H1 (cell line): ENCODE results near the gene UBQLN1.

Experiments
- CEBPB ChIP-seq: IDR thresholded peaks from 2 replicates; pipeline ENCODE4 v1.6.1; 2012; ENCODE audit warnings: low read depth, low read length
- CTCF ChIP-seq, 3 experiments: IDR thresholded peaks; 1 replicate in 2 of 3; 2 replicates in 1 of 3; pipeline versions ENCODE4 v1.5.1 to v1.6.1; 2011; ENCODE audit warnings: low read length in 3 of 3, mild to moderate bottlenecking in 3 of 3, inconsistent platforms in 2 of 3, low read depth in 1 of 3, moderate library complexity in 1 of 3; ENCODE audit not compliant: insufficient read depth in 1 of 3; ENCODE audit errors: control extremely low read depth in 1 of 3
- TAF1 ChIP-seq: IDR thresholded peaks from 2 replicates; pipeline ENCODE4 v1.6.1; 2011; ENCODE audit warnings: mild to moderate bottlenecking, low read depth, low read length

- TF ChIP-seq CTCF (IDR thresholded peaks at IDR 0.05; ENCODE audit: control extremely low read depth in 1 of 3, insufficient read depth in 1 of 3, low read depth in 1 of 3, low read length in 3 of 3) (no peak), CEBPB (no peak), TAF1 (no peak)
Measured at GRCh38 chr9:83669067-83669466, 38.7 kb downstream of the UBQLN1 start.
